Activated naive CD8-positive, alpha-beta T cell treated with anti-CD3 and anti-CD28 coated beads, Interleukin-2, amount 50 U/mL, for 16 hours (primary cell): ENCODE data around the gene RAD51B.

Experiments
- DNase-seq: peaks from one replicate; pipeline ENCODE4 v3.0.0-alpha.2; 2020; ENCODE audit warnings: low read depth, low spot score

The RAD51B gene

GRCh38 chr14:68679746-68680467 lies 860.3 kb downstream of the RAD51B start:
- no peak for DNase-seq

- DNase-seq, result no peak
Observed at GRCh38 chr14:68680541-68681051, 861.0 kb downstream of the RAD51B start.

- no peak for DNase-seq
Observed at GRCh38 chr14:68681256-68682011, 861.9 kb downstream of the RAD51B start.

GRCh38 chr14:68682166-68683103 lies 862.9 kb downstream of the RAD51B start:
- DNase-seq, result no peak

- no peak for DNase-seq
Observed at GRCh38 chr14:68683326-68683725, 863.7 kb downstream of the RAD51B start.

GRCh38 chr14:68684466-68685418 lies 865.2 kb downstream of the RAD51B start:
- no peak for DNase-seq

GRCh38 chr14:68685419-68686204 lies 866.0 kb downstream of the RAD51B start:
- peak; percentile 59 for DNase-seq

GRCh38 chr14:68686205-68686465 lies 866.6 kb downstream of the RAD51B start:
- DNase-seq, result no peak

GRCh38 chr14:68686724-68687123 lies 867.1 kb downstream of the RAD51B start:
- no peak for DNase-seq

- no peak for DNase-seq
Observed at GRCh38 chr14:68687746-68688145, 868.2 kb downstream of the RAD51B start.

GRCh38 chr14:68688872-68689371 lies 869.3 kb downstream of the RAD51B start:
- no peak for DNase-seq

GRCh38 chr14:68689511-68689910 lies 869.9 kb downstream of the RAD51B start:
- no peak for DNase-seq

- no peak for DNase-seq
Observed at GRCh38 chr14:68690089-68690958, 870.7 kb downstream of the RAD51B start.

GRCh38 chr14:68691031-68691791 lies 871.6 kb downstream of the RAD51B start:
- no peak for DNase-seq

GRCh38 chr14:68691792-68692118 lies 872.2 kb downstream of the RAD51B start:
- no peak for DNase-seq

- no peak for DNase-seq
Observed at GRCh38 chr14:68692216-68692615, 872.6 kb downstream of the RAD51B start.

GRCh38 chr14:68692916-68693771 lies 873.6 kb downstream of the RAD51B start:
- DNase-seq, result no peak
